SU-DHL-6 (cell line): ENCODE results near the gene PER3.

ENCODE experiments used
- H2AFZ ChIP-seq: fragments of 200-600 bp; sonication (generic); 2 replicates; pipeline ENCODE4 v1.6.1; 2014; ENCODE audit warnings: low read depth, mild to moderate bottlenecking, moderate library complexity, mixed read lengths, antibody characterized with exemption, low read length; ENCODE audit not compliant: severe bottlenecking
- H3F3A ChIP-seq: fragments of 200-600 bp; shearing (Covaris generic); 2 replicates; pipeline ENCODE4 v1.6.0; 2016; ENCODE audit warnings: antibody characterized with exemption, mild to moderate bottlenecking; ENCODE audit not compliant: insufficient read depth
- H3K27ac ChIP-seq: fragments of 200-600 bp; sonication (generic); 2 replicates; pipeline ENCODE4 v1.5.1; 2016; ENCODE audit warnings: low read depth, mild to moderate bottlenecking, low read length, moderate library complexity, mixed read lengths
- H3K27me3 ChIP-seq: fragments of 200-600 bp; sonication (generic), shearing (Covaris generic); 2 replicates; pipeline ENCODE4 v1.6.0; 2014; ENCODE audit warnings: mild to moderate bottlenecking, low read length
- H3K36me3 ChIP-seq: fragments of 200-600 bp; sonication (generic); 2 replicates; pipeline ENCODE4 v1.6.1; 2014; ENCODE audit warnings: mild to moderate bottlenecking, low read length, mixed read lengths
- H3K4me2 ChIP-seq: fragments of 300-600, 200-600 bp; shearing (Covaris generic), sonication (generic); 2 replicates; pipeline ENCODE4 v1.6.0; 2014; ENCODE audit warnings: low read length, low read depth, mild to moderate bottlenecking; ENCODE audit not compliant: poor library complexity, severe bottlenecking
- H3K4me3 ChIP-seq: fragments of 200-600 bp; sonication (generic); 2 replicates; pipeline ENCODE4 v1.5.1; 2014; ENCODE audit warnings: antibody characterized with exemption, low read length, mild to moderate bottlenecking, mixed read lengths; ENCODE audit not compliant: insufficient read depth, poor library complexity, severe bottlenecking
- H3K79me2 ChIP-seq: fragments of 200-600 bp; sonication (generic); 2 replicates; pipeline ENCODE4 v1.6.1; 2014; ENCODE audit warnings: mild to moderate bottlenecking, low read length, moderate library complexity; ENCODE audit not compliant: insufficient read depth
- H3K9ac ChIP-seq: fragments of 200-600 bp; sonication (generic); 2 replicates; pipeline ENCODE4 v1.7.0; 2014; ENCODE audit warnings: mild to moderate bottlenecking, low read length
- H3K9me2 ChIP-seq: fragments of 200-600 bp; sonication (generic); replicated peaks from 2 replicates; pipeline ENCODE4 v1.6.1; 2014; ENCODE audit warnings: low read length; ENCODE audit not compliant: insufficient read depth
- H3K9me3 ChIP-seq: fragments of 200-600 bp; sonication (generic); 2 replicates; pipeline ENCODE4 v1.6.1; 2014; ENCODE audit warnings: low read length, mixed read lengths; ENCODE audit not compliant: insufficient read depth
- H4K20me1 ChIP-seq: fragments of 200-600 bp; sonication (generic); 2 replicates; pipeline ENCODE4 v1.6.1; 2014; ENCODE audit warnings: low read depth, mild to moderate bottlenecking, antibody characterized with exemption, low read length, moderate library complexity, mixed read lengths
- CTCF ChIP-seq: fragments of 200-600 bp; sonication (generic); IDR thresholded peaks from one replicate; pipeline ENCODE4 v1.5.1; 2017; ENCODE audit warnings: antibody characterized with exemption, mild to moderate bottlenecking, low read length, moderate library complexity; ENCODE audit not compliant: insufficient read depth, poor library complexity, severe bottlenecking
- EZH2phosphoT487 ChIP-seq: fragments of 200-600 bp; sonication (generic), shearing (Covaris generic); conservative IDR thresholded peaks from 2 replicates; pipeline ENCODE4 v1.6.1; 2018; ENCODE audit warnings: mild to moderate bottlenecking, antibody characterized with exemption, low read length, moderate library complexity, mixed read lengths

PER3 gene

GRCh38 chr1:7770669-7770996, 13.5 kb upstream of the PER3 start:
- TF ChIP-seq EZH2phosphoT487: no peak
- TF ChIP-seq CTCF: no peak
- no peaks in the 10 kb centered on the region for H4K20me1 ChIP-seq
- no peaks in the 10 kb centered on the region for H3F3A ChIP-seq
- peak overlapping the region; percentile 86 for H3K9ac ChIP-seq
- H3K36me3 ChIP-seq: 0 out of 2 replicates have a peak, but pooled peaks cover 3% of the 10 kb centered on the region
- H3K27ac ChIP-seq: no peak overlapping the region
- H3K4me3 ChIP-seq: peak overlapping the region; percentile 92
- peak overlapping the region; percentile 85 for H2AFZ ChIP-seq
- H3K9me3 ChIP-seq: no peaks in the 10 kb centered on the region
- H3K9me2 ChIP-seq: no peaks in the 10 kb centered on the region
- 0 out of 2 replicates have a peak, but pooled peaks cover 2% of the 10 kb centered on the region for H3K27me3 ChIP-seq
- peak overlapping the region; percentile 63 for H3K4me2 ChIP-seq
- H3K79me2 ChIP-seq: peaks cover 9% of the 10 kb centered on the region

GRCh38 chr1:7770997-7771822, 12.9 kb upstream of the PER3 start, which contains the start of gene VAMP3:
Gene VAMP3, plus strand, starts transcription at chr1:7771296. Its CDS starts 88 bp downstream, at chr1:7771384.
- H3K9me3 ChIP-seq: no peaks in the 10 kb centered on the region
- H3K27ac ChIP-seq: no peak within 1 kb of the TSS
- H3K4me2 ChIP-seq: peak within 1 kb of the TSS; percentile 63
- H3F3A ChIP-seq: no peaks in the 10 kb centered on the region
- TF ChIP-seq CTCF (no peak), EZH2phosphoT487 (no peak)
- 0 out of 2 replicates have a peak, but pooled peaks cover 3% of the 10 kb centered on the region for H3K36me3 ChIP-seq
- H3K9ac ChIP-seq: peak within 1 kb of the TSS; percentile 86
- H4K20me1 ChIP-seq: no peaks in the 10 kb centered on the region
- H3K9me2 ChIP-seq: no peaks in the 10 kb centered on the region
- H2AFZ ChIP-seq: peak within 1 kb of the TSS; percentile 85
- 0 out of 2 replicates have a peak, but pooled peaks cover 2% of the 10 kb centered on the region for H3K27me3 ChIP-seq
- peaks cover 9% of the 10 kb centered on the region for H3K79me2 ChIP-seq
- peak within 1 kb of the TSS; percentile 92 for H3K4me3 ChIP-seq

- H3K4me2 ChIP-seq: peak overlapping the region; percentile 63
- TF ChIP-seq CTCF (no peak), EZH2phosphoT487 (no peak)
- no peaks in the 10 kb centered on the region for H3K9me3 ChIP-seq
- no peaks in the 10 kb centered on the region for H4K20me1 ChIP-seq
- no peaks in the 10 kb centered on the region for H3K27me3 ChIP-seq
- no peaks in the 10 kb centered on the region for H3F3A ChIP-seq
- peak overlapping the region; percentile 85 for H2AFZ ChIP-seq
- H3K4me3 ChIP-seq: peak overlapping the region; percentile 92
- H3K9ac ChIP-seq: peak overlapping the region; percentile 86
- no peaks in the 10 kb centered on the region for H3K9me2 ChIP-seq
- H3K36me3 ChIP-seq: 0 out of 2 replicates have a peak, but pooled peaks cover 3% of the 10 kb centered on the region
- peaks cover 9% of the 10 kb centered on the region for H3K79me2 ChIP-seq
- H3K27ac ChIP-seq: no peak overlapping the region
Observed at GRCh38 chr1:7771823-7772299, 12.2 kb upstream of the PER3 start.
